Fibroblast of the aortic adventitia (primary cell): ENCODE results near the gene THRA. TPM values are rescaled to one million over a fixed set of nuclear protein-coding genes. Genes with fewer than 3 reads are reported as not detected.

Experiments
- DNase-seq: peaks from one replicate; pipeline ENCODE4 v3.0.0-alpha.2; 2010; ENCODE audit warnings: low read depth
- H3K4me3 ChIP-seq: 2 replicates; pipeline ENCODE4 v1.5.1; 2011; ENCODE audit warnings: low read depth, mild to moderate bottlenecking, control low read depth, low read length, moderate library complexity
- total RNA-seq: library from RNA; depleted of rRNA; stranded (reverse); fragments of >200 nt; gene quantifications from 2 replicates; pipeline ENCODE4 v1.2.3, GENCODE V29; 2012; ENCODE audit warnings: low replicate concordance
- TF ChIP-seq, protein P1 (sequence below): IDR thresholded peaks from 2 replicates; pipeline ENCODE4 v1.5.1; 2011; ENCODE audit warnings: mild to moderate bottlenecking, low read length, control low read depth, inconsistent platforms; ENCODE audit not compliant: insufficient read depth

THRA gene
- total RNA-seq, 1 donor: 23.0 TPM

DNA sequence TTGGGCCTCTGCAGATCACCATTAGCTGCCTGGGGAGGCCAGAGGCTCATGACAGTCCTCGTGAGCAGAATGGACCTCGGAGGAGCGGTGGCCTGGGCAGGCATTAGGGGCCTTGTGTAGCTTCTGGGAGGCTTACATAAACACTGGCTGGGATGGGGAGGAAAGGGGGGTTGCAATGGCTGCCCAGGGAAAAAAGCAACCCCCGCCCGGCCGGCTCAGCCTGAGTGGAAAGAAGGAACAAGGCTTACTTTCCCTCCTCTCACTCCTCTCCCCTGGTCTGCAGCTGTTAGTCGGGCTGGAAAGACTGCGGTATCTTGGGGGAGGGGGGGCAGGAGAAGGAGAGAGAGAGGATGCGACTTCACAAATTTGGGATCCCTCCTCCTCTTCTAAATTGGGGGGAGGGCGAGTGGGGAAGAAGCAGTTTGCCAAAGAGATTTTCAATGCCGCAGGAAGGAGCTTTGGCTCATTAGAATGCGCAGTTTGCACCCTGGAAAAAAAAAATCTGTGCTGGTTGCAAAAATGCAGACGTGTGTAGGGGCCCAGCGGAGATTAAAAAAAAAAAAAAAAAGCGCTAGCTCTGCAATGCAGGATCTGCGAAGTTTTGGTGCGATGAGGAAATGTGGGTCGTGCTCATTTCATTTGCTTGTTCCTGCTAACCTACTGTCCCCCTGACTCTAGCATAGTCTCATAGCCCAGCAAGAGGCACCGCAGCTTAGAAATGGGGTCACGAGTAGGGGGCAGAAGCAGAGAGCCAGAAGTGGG lies 44.2 kb downstream of the THRA start:
- TF ChIP-seq, protein P1, sequence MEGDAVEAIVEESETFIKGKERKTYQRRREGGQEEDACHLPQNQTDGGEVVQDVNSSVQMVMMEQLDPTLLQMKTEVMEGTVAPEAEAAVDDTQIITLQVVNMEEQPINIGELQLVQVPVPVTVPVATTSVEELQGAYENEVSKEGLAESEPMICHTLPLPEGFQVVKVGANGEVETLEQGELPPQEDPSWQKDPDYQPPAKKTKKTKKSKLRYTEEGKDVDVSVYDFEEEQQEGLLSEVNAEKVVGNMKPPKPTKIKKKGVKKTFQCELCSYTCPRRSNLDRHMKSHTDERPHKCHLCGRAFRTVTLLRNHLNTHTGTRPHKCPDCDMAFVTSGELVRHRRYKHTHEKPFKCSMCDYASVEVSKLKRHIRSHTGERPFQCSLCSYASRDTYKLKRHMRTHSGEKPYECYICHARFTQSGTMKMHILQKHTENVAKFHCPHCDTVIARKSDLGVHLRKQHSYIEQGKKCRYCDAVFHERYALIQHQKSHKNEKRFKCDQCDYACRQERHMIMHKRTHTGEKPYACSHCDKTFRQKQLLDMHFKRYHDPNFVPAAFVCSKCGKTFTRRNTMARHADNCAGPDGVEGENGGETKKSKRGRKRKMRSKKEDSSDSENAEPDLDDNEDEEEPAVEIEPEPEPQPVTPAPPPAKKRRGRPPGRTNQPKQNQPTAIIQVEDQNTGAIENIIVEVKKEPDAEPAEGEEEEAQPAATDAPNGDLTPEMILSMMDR: no peak
- peak; percentile 46 for DNase-seq
- no peak overlapping the region for H3K4me3 ChIP-seq

DNA sequence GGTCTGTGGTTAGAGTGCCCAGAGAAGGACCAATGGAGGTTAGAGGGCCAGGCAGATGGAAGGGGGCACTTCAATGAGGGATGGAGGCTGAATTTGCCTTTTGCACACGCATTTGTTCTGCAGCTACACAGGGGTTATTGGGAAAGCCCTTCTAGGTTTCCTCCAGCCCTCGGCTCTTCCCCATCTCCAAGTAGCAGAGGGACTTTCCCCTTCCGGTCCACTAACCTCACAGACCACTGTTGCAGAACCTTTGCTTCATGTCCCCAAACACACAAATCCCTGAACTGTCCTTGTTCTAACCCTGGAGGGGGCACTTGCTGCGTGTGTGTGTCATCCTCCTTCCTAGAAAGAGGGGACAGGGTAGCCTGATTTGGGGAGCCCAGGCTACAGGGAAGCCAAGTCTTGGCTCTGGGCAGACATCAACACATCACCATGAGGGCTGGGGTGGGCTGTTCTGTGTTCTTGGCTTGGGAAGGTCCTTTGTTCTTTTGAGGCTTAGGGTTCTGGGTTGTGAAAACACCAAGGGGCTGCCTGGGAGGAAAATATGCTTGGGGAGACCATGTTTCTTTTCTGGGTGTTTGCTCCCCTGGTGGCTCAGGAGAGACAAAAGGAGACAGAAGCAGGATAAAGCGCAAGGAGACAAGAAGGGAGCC lies 44.9 kb downstream of the THRA start:
- H3K4me3 ChIP-seq: no peak overlapping the region
- TF ChIP-seq, protein P1: no peak
- DNase-seq: no peak

DNA sequence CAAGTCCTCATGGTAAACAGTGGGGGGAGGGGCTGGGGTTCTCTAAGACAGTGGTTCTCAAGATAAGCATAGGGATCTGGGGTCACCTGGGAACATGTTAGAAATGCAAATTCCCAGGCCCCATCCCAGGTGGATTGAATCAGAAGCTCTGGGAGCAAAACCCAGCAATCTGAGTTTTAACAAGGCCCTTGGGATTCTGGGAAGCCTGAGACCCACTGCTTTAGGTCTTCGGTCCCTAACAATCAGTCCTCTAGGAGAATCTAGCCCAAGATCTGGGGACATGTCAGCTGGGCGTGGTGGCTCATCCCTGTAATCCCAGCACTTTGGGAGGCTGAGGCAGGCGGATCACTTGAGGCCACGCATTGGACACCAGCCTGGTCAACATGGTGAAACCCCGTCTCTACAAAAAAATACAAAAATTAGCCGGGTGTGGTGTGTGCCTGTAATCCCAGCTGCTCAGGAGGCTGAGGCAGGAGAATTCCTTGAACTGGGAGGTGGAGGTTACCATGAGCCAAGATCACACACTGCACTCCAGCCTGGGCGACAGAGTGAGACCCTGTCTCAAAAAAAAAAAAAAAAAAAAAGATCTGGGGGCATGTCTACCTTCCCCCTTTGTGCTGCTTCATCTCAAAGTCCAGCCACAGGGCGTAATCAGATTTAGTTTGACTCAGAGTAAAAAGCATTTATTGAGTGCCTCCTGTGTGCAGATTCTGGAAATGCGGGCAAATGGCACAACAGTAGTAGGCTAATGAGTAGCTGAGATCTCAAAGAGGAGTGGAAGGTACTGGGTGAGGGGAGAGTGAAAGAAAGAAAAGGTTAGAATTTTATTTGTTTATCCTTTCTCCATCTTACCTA lies 46.4 kb downstream of the THRA start:
- TF ChIP-seq, protein P1: peak; percentile 26
- no peak for DNase-seq
- no peak overlapping the region for H3K4me3 ChIP-seq

DNA sequence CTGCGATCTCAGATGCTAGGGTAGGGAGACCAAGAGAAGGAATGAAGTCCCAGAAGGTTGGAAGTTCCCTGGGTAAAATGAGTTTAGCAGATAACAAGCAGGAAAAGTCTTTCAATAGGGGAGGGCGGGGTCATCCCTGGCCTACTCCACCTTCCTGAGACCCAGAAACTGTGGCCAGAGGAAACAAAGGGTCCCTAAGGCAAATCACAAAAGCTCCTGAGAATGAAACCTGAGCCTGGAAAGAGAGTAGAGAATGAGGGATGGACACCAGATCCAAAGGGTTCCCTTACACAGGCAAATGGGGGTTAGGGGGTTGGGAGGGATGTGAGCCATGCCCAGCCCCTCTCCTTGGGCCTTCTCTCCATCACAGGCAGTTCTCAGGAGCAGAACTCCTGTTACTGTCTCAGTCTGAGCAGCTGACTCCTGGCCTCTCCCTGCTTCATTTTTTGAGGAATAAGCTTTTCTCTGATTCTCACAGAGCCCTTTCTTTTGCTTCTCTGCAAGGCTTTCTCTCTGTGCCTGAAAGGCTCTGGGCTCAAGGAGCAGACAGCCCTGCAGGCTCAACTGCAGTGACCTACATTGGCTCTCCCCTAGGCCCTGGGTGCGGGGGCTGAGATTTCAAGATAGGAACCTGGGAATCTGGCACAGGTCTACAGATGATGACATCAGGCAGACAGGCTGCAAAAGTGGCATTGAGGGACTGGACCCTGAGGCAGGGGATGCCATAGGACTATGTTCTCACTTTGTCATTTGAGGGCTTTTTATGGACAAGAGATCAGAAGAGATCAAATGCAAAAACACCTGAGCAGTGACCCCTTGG lies 47.5 kb downstream of the THRA start:
- no peak for DNase-seq
- no peak overlapping the region for H3K4me3 ChIP-seq
- TF ChIP-seq, protein P1: no peak

DNA sequence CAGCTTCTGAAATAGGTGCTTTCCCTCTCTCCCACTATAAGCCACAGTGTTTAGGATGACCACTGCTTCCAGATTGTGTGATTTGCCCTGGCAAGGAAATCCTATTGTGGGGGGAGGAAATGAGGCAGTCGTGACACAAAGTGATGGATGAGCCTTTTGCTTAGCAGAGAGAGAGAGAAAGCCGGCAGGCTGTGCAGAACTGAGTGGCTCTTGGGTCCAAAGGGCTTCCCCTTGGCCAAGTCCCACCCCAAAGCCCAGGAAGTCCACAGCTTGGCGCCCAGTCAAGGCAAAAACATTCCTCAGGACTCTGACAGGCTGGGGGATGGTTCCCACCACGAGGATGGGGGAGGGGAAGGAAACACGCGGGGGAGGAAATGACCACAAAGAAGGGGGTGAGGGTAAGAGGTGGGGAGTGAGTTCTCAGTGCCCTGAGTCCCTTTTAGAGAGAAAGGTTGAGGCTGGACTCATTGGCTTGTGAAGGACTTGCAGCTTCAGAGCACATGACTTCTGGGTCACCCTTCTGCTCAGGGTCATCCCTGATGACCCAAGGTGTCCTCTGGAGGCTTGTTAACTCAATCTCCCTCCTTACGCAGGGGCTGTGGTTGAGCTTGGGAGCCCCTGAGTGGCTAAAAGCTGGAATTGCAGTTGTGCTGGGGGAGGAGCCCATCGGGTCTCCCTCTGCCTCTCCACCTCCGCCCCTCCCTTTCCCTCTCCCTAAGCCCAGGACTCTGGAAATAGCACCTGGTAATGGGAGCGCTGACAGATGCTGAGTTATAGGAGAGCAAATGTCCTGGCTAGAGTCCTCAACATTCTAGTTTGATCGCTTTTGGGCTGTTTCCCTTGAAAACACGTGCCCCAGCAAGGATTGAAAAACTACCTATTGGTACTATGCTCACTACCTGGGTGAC lies 48.7 kb downstream of the THRA start:
- TF ChIP-seq, protein P1: peak; percentile 82
- H3K4me3 ChIP-seq: peak overlapping the region; percentile 48
- peak; percentile 100 for DNase-seq
